ENCODE data around the gene FCN2. TPM values are rescaled to one million over a fixed set of nuclear protein-coding genes. Genes with fewer than 3 reads are reported as not detected.
A peak's percentile ranks its signal among the peaks of the same experiment; 100 is the strongest.

Gene FCN2
- total RNA-seq, 2 experiments from 2014 or later: not detected

DNA sequence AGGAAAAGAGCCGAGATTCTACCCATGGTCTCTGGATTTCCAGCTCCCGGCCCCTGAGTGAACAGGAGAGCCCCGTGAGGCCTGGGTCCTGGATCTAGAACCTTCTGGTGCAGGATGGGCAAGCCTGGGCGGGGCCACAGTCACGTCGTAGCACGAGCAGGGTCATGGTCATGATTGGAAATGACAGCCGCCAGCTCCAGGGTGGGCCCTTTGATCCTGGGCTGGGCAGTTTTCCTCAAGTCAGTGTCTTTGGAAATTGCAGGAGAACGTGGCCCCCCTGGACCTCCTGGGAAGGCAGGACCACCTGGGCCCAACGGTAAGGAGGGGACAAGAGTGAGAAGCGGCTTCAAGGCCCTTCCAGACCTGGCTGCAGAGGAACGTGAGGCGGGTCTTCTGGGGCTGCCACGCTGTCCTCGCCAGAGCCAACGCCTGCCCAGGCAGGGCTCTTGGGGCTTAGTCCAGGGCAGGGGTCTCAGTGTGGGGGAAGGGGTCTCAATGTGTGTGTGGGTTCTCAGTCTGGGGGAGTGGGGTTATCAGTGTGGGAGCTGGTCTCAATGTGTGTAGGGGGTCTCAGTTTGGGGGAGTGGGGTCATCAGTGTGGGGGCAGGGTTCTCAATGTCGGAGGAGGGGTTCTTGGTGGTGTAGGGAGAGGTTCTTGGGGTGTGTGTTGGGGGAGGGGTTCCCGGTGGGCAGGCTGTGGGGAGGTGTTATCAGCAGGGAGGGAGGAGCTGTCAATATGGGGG lies 2.6 kb downstream of the FCN2 start:
- intact Hi-C loops (cut with DNase I, micrococcal nuclease): no loop called here
- Histone ChIP-seq H3K36me3 (ENCODE audit: insufficient read depth, low read length) (no peaks in the 10 kb centered on the region), H3K4me3 (ENCODE audit: low read length) (no peak overlapping the region), H3K27ac (ENCODE audit: low read depth in 1 of 2, low read length in 2 of 2) (no peak overlapping the region), H3K9me3 (ENCODE audit: control insufficient read depth in 1 of 2, insufficient read depth in 1 of 2, low read length in 2 of 2) (no peaks in the 10 kb centered on the region), H3K27me3 (ENCODE audit: control insufficient read depth in 1 of 2, insufficient read depth in 2 of 2, low read length in 2 of 2) (peaks cover 0 to 4% of the 10 kb centered on the region in 2 experiments), H3K4me1 (ENCODE audit: insufficient read depth, low read length) (no peaks in the 10 kb centered on the region)
- DNase-seq (peak in 1 of 14 experiments; percentile 4), ATAC-seq (ENCODE audit: poor library complexity) (no peak)
- H3K4me1 Mint-ChIP-seq (ENCODE audit: low read depth): no peaks in the 10 kb centered on the region
- CTCF ChIA-PET: no interaction called here
- POLR2A ChIA-PET: no interaction called here
- H3K27me3 Mint-ChIP-seq: peaks cover 15% of the 10 kb centered on the region
- H3K4me3 Mint-ChIP-seq: no peak overlapping the region
- H3K36me3 Mint-ChIP-seq (ENCODE audit: low read depth): no peaks in the 10 kb centered on the region
- TF ChIP-seq, protein P1, sequence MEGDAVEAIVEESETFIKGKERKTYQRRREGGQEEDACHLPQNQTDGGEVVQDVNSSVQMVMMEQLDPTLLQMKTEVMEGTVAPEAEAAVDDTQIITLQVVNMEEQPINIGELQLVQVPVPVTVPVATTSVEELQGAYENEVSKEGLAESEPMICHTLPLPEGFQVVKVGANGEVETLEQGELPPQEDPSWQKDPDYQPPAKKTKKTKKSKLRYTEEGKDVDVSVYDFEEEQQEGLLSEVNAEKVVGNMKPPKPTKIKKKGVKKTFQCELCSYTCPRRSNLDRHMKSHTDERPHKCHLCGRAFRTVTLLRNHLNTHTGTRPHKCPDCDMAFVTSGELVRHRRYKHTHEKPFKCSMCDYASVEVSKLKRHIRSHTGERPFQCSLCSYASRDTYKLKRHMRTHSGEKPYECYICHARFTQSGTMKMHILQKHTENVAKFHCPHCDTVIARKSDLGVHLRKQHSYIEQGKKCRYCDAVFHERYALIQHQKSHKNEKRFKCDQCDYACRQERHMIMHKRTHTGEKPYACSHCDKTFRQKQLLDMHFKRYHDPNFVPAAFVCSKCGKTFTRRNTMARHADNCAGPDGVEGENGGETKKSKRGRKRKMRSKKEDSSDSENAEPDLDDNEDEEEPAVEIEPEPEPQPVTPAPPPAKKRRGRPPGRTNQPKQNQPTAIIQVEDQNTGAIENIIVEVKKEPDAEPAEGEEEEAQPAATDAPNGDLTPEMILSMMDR (IDR thresholded peaks at IDR 0.05): no peak
- H3K9me3 Mint-ChIP-seq: no peaks in the 10 kb centered on the region
- no peak overlapping the region for H3K27ac Mint-ChIP-seq

DNA sequence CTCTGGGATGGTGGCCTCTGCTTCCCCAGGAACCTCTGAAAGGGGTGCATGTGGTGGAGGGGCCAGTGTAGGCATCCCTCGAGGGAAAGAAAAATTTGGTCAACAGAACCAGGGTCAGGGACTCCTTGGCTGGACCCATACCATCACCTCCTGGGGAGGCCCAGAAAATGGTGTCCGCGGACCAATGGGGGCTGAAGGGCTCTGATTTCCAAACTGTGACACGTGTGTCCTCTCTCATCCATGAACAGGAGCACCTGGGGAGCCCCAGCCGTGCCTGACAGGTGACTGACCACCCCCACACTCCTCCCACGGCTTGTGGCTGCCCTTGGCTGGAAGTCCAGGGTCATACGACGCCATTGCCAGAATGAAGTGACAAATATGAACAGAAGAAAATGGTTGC lies 3.9 kb downstream of the FCN2 start:
- Mint-ChIP-seq H3K9me3 (no peaks in the 10 kb centered on the region), H3K4me3 (no peak overlapping the region), H3K36me3 (ENCODE audit: low read depth) (no peaks in the 10 kb centered on the region), H3K27me3 (peaks cover 15% of the 10 kb centered on the region), H3K27ac (no peak overlapping the region), H3K4me1 (ENCODE audit: low read depth) (no peaks in the 10 kb centered on the region)
- H3K4me3 ChIP-seq (ENCODE audit: low read length): no peak overlapping the region
- H3K27ac ChIP-seq (ENCODE audit: low read depth in 1 of 2, low read length in 2 of 2): no peak overlapping the region
- DNase-seq: no peak
- ATAC-seq (ENCODE audit: poor library complexity): no peak
- ChIA-PET POLR2A (no interaction called here), CTCF (no interaction called here)
- peaks cover 0 to 5% of the 10 kb centered on the region in 2 experiments for H3K27me3 ChIP-seq (ENCODE audit: control insufficient read depth in 1 of 2, insufficient read depth in 2 of 2, low read length in 2 of 2)
- no peaks in the 10 kb centered on the region for H3K9me3 ChIP-seq (ENCODE audit: control insufficient read depth in 1 of 2, insufficient read depth in 1 of 2, low read length in 2 of 2)
- no peaks in the 10 kb centered on the region for H3K36me3 ChIP-seq (ENCODE audit: insufficient read depth, low read length)
- intact Hi-C loops (cut with DNase I, micrococcal nuclease): no loop called here
- TF ChIP-seq, protein P1 (IDR thresholded peaks at IDR 0.05): no peak
- H3K4me1 ChIP-seq (ENCODE audit: insufficient read depth, low read length): no peaks in the 10 kb centered on the region

DNA sequence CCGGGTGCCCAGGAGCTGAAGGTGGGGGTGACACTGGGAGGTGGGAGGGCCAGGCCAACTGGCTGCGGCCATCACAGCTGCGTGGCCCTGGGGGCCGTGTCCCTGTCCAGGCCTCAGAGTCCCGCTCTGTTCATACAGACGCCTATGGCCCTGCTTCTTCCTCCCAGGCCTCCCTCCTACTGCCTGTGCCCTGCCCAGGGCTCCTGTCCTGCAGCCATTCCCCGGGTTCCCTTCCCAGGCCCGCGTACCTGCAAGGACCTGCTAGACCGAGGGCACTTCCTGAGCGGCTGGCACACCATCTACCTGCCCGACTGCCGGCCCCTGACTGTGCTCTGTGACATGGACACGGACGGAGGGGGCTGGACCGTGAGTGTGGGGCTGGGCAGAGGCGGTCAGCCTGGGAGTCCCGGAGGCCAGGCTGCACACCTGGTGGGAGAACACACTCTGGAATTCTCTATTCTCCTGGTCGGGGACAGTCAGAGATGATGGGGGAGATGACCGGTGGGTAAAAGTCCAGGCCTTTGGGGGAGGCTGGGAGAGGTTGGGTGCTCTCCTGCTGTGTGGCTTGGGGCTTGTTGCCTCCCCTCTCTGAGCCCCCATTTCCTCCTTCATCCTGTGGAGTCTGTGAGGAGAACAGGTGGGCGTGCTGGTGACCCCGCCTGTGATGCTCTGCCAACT lies 4.5 kb downstream of the FCN2 start:
- no peak overlapping the region for H3K27ac Mint-ChIP-seq
- intact Hi-C loops (cut with DNase I, micrococcal nuclease): no loop called here
- H3K27me3 ChIP-seq (ENCODE audit: control insufficient read depth in 1 of 2, insufficient read depth in 2 of 2, low read length in 2 of 2): peaks cover 0 to 5% of the 10 kb centered on the region in 2 experiments
- H3K27ac ChIP-seq (ENCODE audit: low read depth in 1 of 2, low read length in 2 of 2): no peak overlapping the region
- no peak overlapping the region for H3K4me3 Mint-ChIP-seq
- H3K36me3 ChIP-seq (ENCODE audit: insufficient read depth, low read length): no peaks in the 10 kb centered on the region
- H3K27me3 Mint-ChIP-seq: peaks cover 11% of the 10 kb centered on the region
- H3K4me1 ChIP-seq (ENCODE audit: insufficient read depth, low read length): no peaks in the 10 kb centered on the region
- POLR2A ChIA-PET: no interaction called here
- no peaks in the 10 kb centered on the region for H3K4me1 Mint-ChIP-seq (ENCODE audit: low read depth)
- H3K9me3 ChIP-seq (ENCODE audit: control insufficient read depth in 1 of 2, insufficient read depth in 1 of 2, low read length in 2 of 2): no peaks in the 10 kb centered on the region
- TF ChIP-seq, protein P1 (IDR thresholded peaks at IDR 0.05): no peak
- CTCF ChIA-PET: no interaction called here
- H3K4me3 ChIP-seq (ENCODE audit: low read length): no peak overlapping the region
- H3K36me3 Mint-ChIP-seq (ENCODE audit: low read depth): no peaks in the 10 kb centered on the region
- DNase-seq (no peak), ATAC-seq (ENCODE audit: poor library complexity) (no peak)
- no peaks in the 10 kb centered on the region for H3K9me3 Mint-ChIP-seq
